ENCODE measurements around the gene PSMA6. TPM values are rescaled to one million over a fixed set of nuclear protein-coding genes. Genes with fewer than 3 reads are reported as not detected.

PSMA6 gene
- total and polyA plus RNA-seq, 2 experiments from 2014 or later, result 216 to 296 TPM

GRCh38 chr14:35362911-35363374, 70.8 kb downstream of the PSMA6 start (continued):
- TF ChIP-seq ZNF462 (CRISPR knock-in tag; IDR thresholded peaks at IDR 0.05) (no peak), ZNF331 (CRISPR knock-in tag; IDR thresholded peaks at IDR 0.05; ENCODE audit: low read depth) (no peak), REST (IDR thresholded peaks at IDR 0.05; ENCODE audit: unreplicated experiment) (no peak), ZNF114 (CRISPR knock-in tag; IDR thresholded peaks at IDR 0.05) (no peak)

Data from GM23338 (cell line).